H1 (cell line): ENCODE measurements around the gene DIAPH2. TPM values are rescaled to one million over a fixed set of nuclear protein-coding genes. Genes with fewer than 3 reads are reported as not detected.

ENCODE experiments used
- CTCF ChIA-PET: fragments of 300-600 bp; sonication (Branson Sonifier 250); formaldehyde crosslinking; loops from one replicate; lab custom pipeline; 2021; ENCODE audit not compliant: partially characterized antibody; lab: Charles Lee
- POLR2A ChIA-PET: fragments of 300-600 bp; sonication (Branson Sonifier 250); formaldehyde crosslinking; loops from one replicate; lab custom pipeline; 2021; ENCODE audit warnings: inconsistent platforms; ENCODE audit not compliant: partially characterized antibody; lab: Charles Lee
- DNase-seq, 2 experiments: peaks; one replicate each; pipeline versions ENCODE4 v3.0.0 to v3.0.0-alpha.2; 2010 to 2022; ENCODE audit warnings: low spot score in 2 of 2, low read depth in 1 of 2, mixed read lengths in 1 of 2
- FAIRE-seq: peaks from 2 replicates; lab custom pipeline; 2011; peaks lifted over from hg19 to GRCh38; lab: Jason Lieb, UNC
- H2AFZ ChIP-seq: 2 replicates; pipeline ENCODE4 v1.8.1; 2012; ENCODE audit warnings: low read length, inconsistent platforms
- H2AK5ac ChIP-seq: 2 replicates; pipeline ENCODE4 v1.6.1; 2013; ENCODE audit warnings: low read depth, low read length
- H2BK120ac ChIP-seq: replicated peaks from 2 replicates; pipeline ENCODE3; 2013; ENCODE audit warnings: low read depth, low read length, inconsistent platforms
- H2BK12ac ChIP-seq: 2 replicates; pipeline ENCODE4 v1.6.1; 2013; ENCODE audit warnings: low read depth, low read length
- H2BK15ac ChIP-seq: 2 replicates; pipeline ENCODE4 v1.6.1; 2013; ENCODE audit warnings: low read length
- H2BK20ac ChIP-seq: 2 replicates; pipeline ENCODE4 v1.6.1; 2013; ENCODE audit warnings: low read length
- H2BK5ac ChIP-seq: 2 replicates; pipeline ENCODE4 v1.6.1; 2013; ENCODE audit warnings: low read depth, low read length
- H3K14ac ChIP-seq: 2 replicates; pipeline ENCODE4 v1.6.1; 2013; ENCODE audit warnings: inconsistent platforms; ENCODE audit not compliant: insufficient read length
- H3K18ac ChIP-seq: 2 replicates; pipeline ENCODE4 v1.6.1; 2013; ENCODE audit warnings: low read length; ENCODE audit errors: extremely low read depth
- H3K23ac ChIP-seq: 2 replicates; pipeline ENCODE4 v1.6.1; 2013; ENCODE audit warnings: inconsistent platforms; ENCODE audit not compliant: insufficient read length
- H3K23me2 ChIP-seq: 2 replicates; pipeline ENCODE4 v1.6.1; 2013; ENCODE audit warnings: low read depth, low read length
- H3K27ac ChIP-seq: 2 replicates; pipeline ENCODE4 v1.6.1; 2011; ENCODE audit warnings: low read depth, low read length, inconsistent platforms
- H3K27me3 ChIP-seq, 4 experiments: replicated peaks in 1 of 4; 1 replicate in 1 of 4; 2 replicates in 3 of 4; pipeline versions ENCODE4 v1.6.1 to v1.8.1; 2011 to 2013; ENCODE audit warnings: low read length in 3 of 4, mild to moderate bottlenecking in 3 of 4, inconsistent platforms in 2 of 4, mixed read lengths in 2 of 4, moderate library complexity in 1 of 4; ENCODE audit not compliant: control insufficient read depth in 3 of 4, insufficient read depth in 3 of 4; ENCODE audit errors: extremely low read depth in 1 of 4
- H3K36me3 ChIP-seq, 4 experiments: 2 replicates each; pipeline versions ENCODE4 v1.6.1 to v1.8.1; 2011 to 2013; ENCODE audit warnings: mild to moderate bottlenecking in 4 of 4, low read length in 3 of 4, moderate library complexity in 2 of 4, control low read depth in 1 of 4, inconsistent platforms in 1 of 4; ENCODE audit not compliant: insufficient read depth in 4 of 4, control insufficient read depth in 2 of 4
- H3K4ac ChIP-seq: replicated peaks from 2 replicates; pipeline ENCODE3; 2013; ENCODE audit warnings: low read length, low read depth, mixed read lengths, inconsistent platforms; ENCODE audit not compliant: insufficient read length
- H3K4me1 ChIP-seq, 4 experiments: replicated peaks in 1 of 4; 1 replicate in 1 of 4; 2 replicates in 3 of 4; pipeline versions ENCODE4 v1.6.1 to v1.8.1; 2011 to 2013; ENCODE audit warnings: low read length in 3 of 4, inconsistent platforms in 2 of 4, mixed read lengths in 1 of 4; ENCODE audit not compliant: insufficient read depth in 4 of 4, control insufficient read depth in 3 of 4
- H3K4me2 ChIP-seq, 2 experiments: 2 replicates each; pipeline versions ENCODE4 v1.6.1 to v1.8.1; 2011 to 2013; ENCODE audit warnings: low read depth in 2 of 2, low read length in 2 of 2, control low read depth in 1 of 2, inconsistent platforms in 1 of 2, mild to moderate bottlenecking in 1 of 2; ENCODE audit not compliant: insufficient read depth in 1 of 2
- H3K4me3 ChIP-seq, 4 experiments: fragments of 200-600, 300-600 bp in 1 of 4; sonication (generic), shearing (Covaris generic), sonication (Bioruptor Twin) in 1 of 4; 2 replicates each; pipeline versions ENCODE4 v1.5.1 to v1.8.1; 2011 to 2016; ENCODE audit warnings: low read length in 4 of 4, low read depth in 3 of 4, control low read depth in 2 of 4, inconsistent platforms in 2 of 4, mild to moderate bottlenecking in 2 of 4, mixed read lengths in 1 of 4, moderate library complexity in 1 of 4; ENCODE audit not compliant: insufficient read depth in 2 of 4; ENCODE audit errors: extremely low read depth in 1 of 4
- H3K56ac ChIP-seq: replicated peaks from 2 replicates; pipeline ENCODE3; 2013; ENCODE audit warnings: low read depth, mild to moderate bottlenecking, mixed read lengths, low read length, inconsistent platforms; ENCODE audit not compliant: insufficient read length
- H3K79me1 ChIP-seq: 2 replicates; pipeline ENCODE4 v1.6.1; 2013; ENCODE audit warnings: low read depth, low read length, control low read depth
- H3K79me2 ChIP-seq, 2 experiments: 2 replicates each; pipeline versions ENCODE4 v1.6.1 to v1.8.1; 2012 to 2013; ENCODE audit warnings: low read length in 2 of 2, mild to moderate bottlenecking in 2 of 2, inconsistent platforms in 1 of 2; ENCODE audit not compliant: insufficient read depth in 2 of 2, control insufficient read depth in 1 of 2
- H3K9ac ChIP-seq, 4 experiments: replicated peaks in 1 of 4; 1 replicate in 1 of 4; 2 replicates in 3 of 4; pipeline versions ENCODE4 v1.6.1 to v1.8.1; 2011 to 2013; ENCODE audit warnings: low read depth in 3 of 4, low read length in 3 of 4, control low read depth in 2 of 4, mild to moderate bottlenecking in 2 of 4, moderate library complexity in 2 of 4, inconsistent platforms in 1 of 4; ENCODE audit errors: extremely low read depth in 1 of 4
- H3K9me3 ChIP-seq, 2 experiments: 2 replicates each; pipeline versions ENCODE4 v1.6.1 to v1.8.1; 2012 to 2013; ENCODE audit warnings: mild to moderate bottlenecking in 2 of 2, moderate library complexity in 2 of 2, control low read depth in 1 of 2, inconsistent platforms in 1 of 2, low read depth in 1 of 2, low read length in 1 of 2, mixed read lengths in 1 of 2; ENCODE audit not compliant: insufficient read depth in 2 of 2
- H4K20me1 ChIP-seq, 2 experiments: replicated peaks in 1 of 2; 2 replicates each; pipeline versions ENCODE3 to v1.8.1; 2011 to 2013; ENCODE audit warnings: inconsistent platforms in 2 of 2, low read length in 2 of 2, mild to moderate bottlenecking in 1 of 2; ENCODE audit not compliant: insufficient read depth in 2 of 2, control insufficient read depth in 1 of 2
- H4K5ac ChIP-seq: 2 replicates; pipeline ENCODE4 v1.6.1; 2013; ENCODE audit warnings: low read length, low read depth, mixed read lengths, inconsistent platforms; ENCODE audit not compliant: insufficient read length
- H4K8ac ChIP-seq: 2 replicates; pipeline ENCODE4 v1.8.0; 2013; ENCODE audit warnings: mild to moderate bottlenecking, moderate library complexity, low read length, inconsistent platforms; ENCODE audit not compliant: insufficient read depth; ENCODE audit errors: extremely low read depth
- H4K91ac ChIP-seq: replicated peaks from 2 replicates; pipeline ENCODE3; 2013; ENCODE audit warnings: low read length, mixed read lengths, inconsistent platforms; ENCODE audit not compliant: insufficient read length
- EGR1 ChIP-seq: IDR thresholded peaks from 2 replicates; pipeline ENCODE4 v1.6.1; 2011; ENCODE audit warnings: low read depth, low read length, borderline replicate concordance
- FOSL1 ChIP-seq: IDR thresholded peaks from 2 replicates; pipeline ENCODE4 v1.6.1; 2011; ENCODE audit warnings: mild to moderate bottlenecking, low read depth, low read length, moderate library complexity; ENCODE audit not compliant: insufficient read depth
- POLR2A ChIP-seq, 2 experiments: IDR thresholded peaks; 1 replicate in 1 of 2; 2 replicates in 1 of 2; pipeline ENCODE4 v1.6.1; 2011; ENCODE audit warnings: low read depth in 2 of 2, low read length in 2 of 2, mild to moderate bottlenecking in 2 of 2; ENCODE audit errors: control extremely low read depth in 1 of 2
- POU5F1 ChIP-seq: IDR thresholded peaks from 2 replicates; pipeline ENCODE4 v1.6.1; 2011; ENCODE audit warnings: low read depth, mild to moderate bottlenecking, low read length, moderate library complexity
- SIN3A ChIP-seq, 2 experiments: IDR thresholded peaks in 1 of 2; conservative IDR thresholded peaks in 1 of 2; 2 replicates each; pipeline ENCODE4 v1.6.1; 2011 to 2012; ENCODE audit warnings: low read length in 2 of 2, improper control_type of control experiment in 1 of 2, low read depth in 1 of 2, mild to moderate bottlenecking in 1 of 2
- WGBS, 2 experiments: shearing (Covaris generic) in 1 of 2; methylation state at CpG; one replicate each; pipeline versions ENCODE4 v1.1.6 to v1.1.7; 2013 to 2015; ENCODE audit warnings: low lambda C conversion rate in 2 of 2, mixed read lengths in 2 of 2, inconsistent platforms in 1 of 2, low coverage in 1 of 2, missing lambda C conversion rate in 1 of 2; ENCODE audit not compliant: insufficient replicate concordance in 2 of 2, insufficient coverage in 1 of 2, insufficient read length in 1 of 2; ENCODE audit errors: extremely low coverage in 1 of 2, missing lambda C conversion rate in 1 of 2; 5-methylcytosine and 5-hydroxymethylcytosine counted together
- polyA plus RNA-seq, 7 experiments: library from polyadenylated mRNA; depleted of rRNA in 3 of 7; stranded (reverse) in 5 of 7; unstranded in 2 of 7; fragments of >200 nt in 5 of 7; fragments of 200-250 nt in 2 of 7; gene quantifications; 1 replicate in 5 of 7; 2 replicates in 1 of 7; 4 replicates in 1 of 7; pipeline versions ENCODE4 v1.2.1 to v1.2.3, GENCODE V29; 2011 to 2013; ENCODE audit warnings: missing spikeins in 2 of 7, mixed read lengths in 2 of 7
- total RNA-seq: library from RNA; stranded (reverse); fragmentation: NEBNext Ultra II Directional; extraction: Animal tissue kit (Norgen Biotek cat#: 25700); gene quantifications from 2 replicates; pipeline ENCODE4 v1.2.1, GENCODE V29; 2021

The DIAPH2 gene
- total and polyA plus RNA-seq, 2 of the 8 experiments (the other 6 are each of a cell fraction or from before 2014, with no cell fraction given) = 4.4 to 24.3 TPM

DNA sequence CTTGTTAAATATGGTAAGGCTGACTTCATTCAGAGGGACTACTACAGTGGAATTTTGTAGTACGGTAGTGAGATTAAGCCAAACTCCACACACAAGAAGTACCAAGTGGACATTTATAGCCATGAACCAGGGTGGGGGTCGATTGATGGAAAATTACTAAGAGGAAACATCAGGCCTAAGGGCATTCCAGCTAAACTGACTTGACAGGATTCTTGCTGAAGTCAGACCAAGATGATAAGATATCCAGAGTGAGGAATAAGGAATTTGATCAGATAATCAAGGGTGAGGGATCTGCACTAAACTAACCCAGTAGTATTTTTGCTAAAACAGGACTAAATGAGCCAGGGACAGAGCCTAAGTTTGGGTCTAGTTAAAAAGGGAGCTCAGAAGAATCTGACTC lies 796.6 kb downstream of the DIAPH2 start:
- Histone ChIP-seq H3K4me3 (no peak overlapping the region), H2BK20ac (no peak overlapping the region), H2BK12ac (no peak overlapping the region), H2BK120ac (no peak overlapping the region), H3K4ac (no peak overlapping the region), H3K27ac (no peak overlapping the region), H2BK15ac (no peak overlapping the region), H3K36me3 (no peaks in the 10 kb centered on the region), H2AK5ac (no peak overlapping the region), H2BK5ac (no peak overlapping the region), H3K23ac (no peak overlapping the region), H4K91ac (no peak overlapping the region), H3K18ac (no peak overlapping the region), H3K9me3 (no peaks in the 10 kb centered on the region), H3K4me2 (no peak overlapping the region), H3K23me2 (no peaks in the 10 kb centered on the region), H3K4me1 (peaks cover 0 to 8% (median 1%) of the 10 kb centered on the region in 4 experiments; a peak in 4 of 7 replicates), H2AFZ (no peak overlapping the region), H3K79me1 (no peaks in the 10 kb centered on the region), H3K27me3 (no peaks in the 10 kb centered on the region), H3K14ac (no peak overlapping the region), H4K8ac (no peak overlapping the region), H3K9ac (no peak overlapping the region), H4K20me1 (no peaks in the 10 kb centered on the region), H3K79me2 (no peaks in the 10 kb centered on the region), H4K5ac (no peak overlapping the region), H3K56ac (no peak overlapping the region)
- POLR2A ChIA-PET = interaction anchor here (1.2 kb wide), 1 partner anchor 15 kb away, joined by 3 read pairs; no protein-coding TSS in a partner anchor
- peak; percentile 58 for FAIRE-seq
- CTCF ChIA-PET = interaction anchor here (1.2 kb wide), 1 partner anchor 452 kb away, joined by 3 read pairs; no protein-coding TSS in a partner anchor
- no peak for DNase-seq
- WGBS, 2 experiments = 84% methylated on average over 2 of the region's 2 CpGs; no CpG with 5 or more reads in 1 of the 2 experiments
- no peak for TF ChIP-seq POU5F1
- TF ChIP-seq FOSL1 = no peak
- no peak for TF ChIP-seq EGR1
- no peak for TF ChIP-seq SIN3A (conservative IDR thresholded peaks at IDR 0.05 in 1 of 2, IDR thresholded peaks at IDR 0.05 in 1 of 2; ENCODE audit: low read depth in 1 of 2, low read length in 2 of 2)
- no peak for TF ChIP-seq POLR2A (IDR thresholded peaks at IDR 0.05; ENCODE audit: control extremely low read depth in 1 of 2, low read depth in 2 of 2, low read length in 2 of 2)
